OCI-LY7 (cell line): ENCODE results near the gene SMAD6. TPM values are rescaled to one million over a fixed set of nuclear protein-coding genes. Genes with fewer than 3 reads are reported as not detected.

Experiments used
- BruUV-seq: library from RNA; stranded (reverse); fragments of 400-500 nt; replicated peaks from 2 replicates; lab custom pipeline; 2021; lab: Mats Ljungman, UMichigan
- CTCF ChIA-PET: fragments of 300-600 bp; sonication (Branson Sonifier 250); formaldehyde crosslinking; loops from one replicate; lab custom pipeline; 2022; ENCODE audit warnings: antibody characterized with exemption; ENCODE audit not compliant: unreplicated experiment; lab: Charles Lee
- POLR2A ChIA-PET: fragments of 300-600 bp; sonication (Branson Sonifier 250); formaldehyde crosslinking; loops from one replicate; lab custom pipeline; 2022; ENCODE audit warnings: antibody characterized with exemption; lab: Charles Lee
- DNase-seq: peaks from one replicate; pipeline ENCODE4 v3.0.0-alpha.2; 2015; ENCODE audit warnings: low spot score
- H2AFZ ChIP-seq: fragments of 200-600 bp; sonication (generic), shearing (Covaris generic); 2 replicates; pipeline ENCODE4 v1.6.1; 2014; ENCODE audit warnings: mild to moderate bottlenecking, antibody characterized with exemption, low read length, moderate library complexity
- H3K27ac ChIP-seq: fragments of 200-600 bp; sonication (generic); 2 replicates; pipeline ENCODE4 v1.5.1; 2014; ENCODE audit warnings: mixed run types, low read depth, mild to moderate bottlenecking, moderate library complexity, low read length, inconsistent platforms; ENCODE audit not compliant: poor library complexity, severe bottlenecking
- H3K36me3 ChIP-seq: fragments of 200-600 bp; sonication (generic); 2 replicates; pipeline ENCODE4 v1.6.1; 2014; ENCODE audit warnings: mild to moderate bottlenecking, antibody characterized with exemption, low read length, moderate library complexity, mixed read lengths; ENCODE audit not compliant: insufficient read depth
- H3K4me1 ChIP-seq: fragments of 200-600 bp; sonication (generic); 2 replicates; pipeline ENCODE4 v1.5.1; 2014; ENCODE audit warnings: mild to moderate bottlenecking, low read length; ENCODE audit not compliant: insufficient read depth, poor library complexity, severe bottlenecking
- H3K4me2 ChIP-seq: fragments of 200-600 bp; sonication (generic); 2 replicates; pipeline ENCODE4 v1.6.1; 2014; ENCODE audit warnings: mild to moderate bottlenecking, low read length
- H3K4me3 ChIP-seq: fragments of 200-600 bp; sonication (generic); 2 replicates; pipeline ENCODE4 v1.5.1; 2014; ENCODE audit warnings: mild to moderate bottlenecking, low read depth, low read length; ENCODE audit not compliant: poor library complexity, severe bottlenecking
- H3K79me2 ChIP-seq: fragments of 200-600 bp; sonication (generic); 2 replicates; pipeline ENCODE4 v1.6.1; 2016; ENCODE audit warnings: low read depth, mild to moderate bottlenecking, low read length, moderate library complexity, mixed read lengths; ENCODE audit not compliant: insufficient read depth
- H3K9me2 ChIP-seq: fragments of 200-600 bp; sonication (generic); 2 replicates; pipeline ENCODE4 v1.6.1; 2016; ENCODE audit warnings: mild to moderate bottlenecking, low read length, mixed read lengths; ENCODE audit not compliant: insufficient read depth
- H3K9me3 ChIP-seq: fragments of 200-600 bp; sonication (generic); 2 replicates; pipeline ENCODE4 v1.6.1; 2014; ENCODE audit warnings: mild to moderate bottlenecking, mixed run types, low read length, mixed read lengths
- H4K20me1 ChIP-seq: fragments of 200-600 bp; sonication (generic); 2 replicates; pipeline ENCODE4 v1.6.1; 2014; ENCODE audit warnings: mild to moderate bottlenecking, antibody characterized with exemption, low read length, moderate library complexity, mixed read lengths; ENCODE audit not compliant: insufficient read depth
- EZH2phosphoT487 ChIP-seq: fragments of 200-600 bp; sonication (generic); IDR thresholded peaks from 2 replicates; pipeline ENCODE4 v1.6.1; 2018; ENCODE audit warnings: low read depth, borderline replicate concordance, mild to moderate bottlenecking, mixed run types, antibody characterized with exemption, low read length, moderate library complexity, mixed read lengths
- intact Hi-C: fragments of 100-400 bp; cut with micrococcal nuclease; formaldehyde crosslinking; loops from one replicate; pipeline ENCODE4 v1.10.0; 2022; ENCODE audit not compliant: unreplicated experiment
- total RNA-seq, 2 experiments: library from RNA; depleted of rRNA in 1 of 2; stranded (reverse); fragments of >200 nt in 1 of 2; shearing (Covaris generic) in 1 of 2; gene quantifications; 2 replicates each; pipeline ENCODE4 v1.2.3, GENCODE V29; 2014 to 2022
- TF ChIP-seq, protein P1 (sequence below): fragments of 200-600 bp; sonication (generic); conservative IDR thresholded peaks from 2 replicates; pipeline ENCODE4 v1.5.1; 2014; ENCODE audit warnings: mild to moderate bottlenecking, antibody characterized with exemption, low read length, moderate library complexity, mixed read lengths

Gene SMAD6
- total RNA-seq, 2 experiments from 2014 or later = 14.6 to 16.1 TPM

DNA sequence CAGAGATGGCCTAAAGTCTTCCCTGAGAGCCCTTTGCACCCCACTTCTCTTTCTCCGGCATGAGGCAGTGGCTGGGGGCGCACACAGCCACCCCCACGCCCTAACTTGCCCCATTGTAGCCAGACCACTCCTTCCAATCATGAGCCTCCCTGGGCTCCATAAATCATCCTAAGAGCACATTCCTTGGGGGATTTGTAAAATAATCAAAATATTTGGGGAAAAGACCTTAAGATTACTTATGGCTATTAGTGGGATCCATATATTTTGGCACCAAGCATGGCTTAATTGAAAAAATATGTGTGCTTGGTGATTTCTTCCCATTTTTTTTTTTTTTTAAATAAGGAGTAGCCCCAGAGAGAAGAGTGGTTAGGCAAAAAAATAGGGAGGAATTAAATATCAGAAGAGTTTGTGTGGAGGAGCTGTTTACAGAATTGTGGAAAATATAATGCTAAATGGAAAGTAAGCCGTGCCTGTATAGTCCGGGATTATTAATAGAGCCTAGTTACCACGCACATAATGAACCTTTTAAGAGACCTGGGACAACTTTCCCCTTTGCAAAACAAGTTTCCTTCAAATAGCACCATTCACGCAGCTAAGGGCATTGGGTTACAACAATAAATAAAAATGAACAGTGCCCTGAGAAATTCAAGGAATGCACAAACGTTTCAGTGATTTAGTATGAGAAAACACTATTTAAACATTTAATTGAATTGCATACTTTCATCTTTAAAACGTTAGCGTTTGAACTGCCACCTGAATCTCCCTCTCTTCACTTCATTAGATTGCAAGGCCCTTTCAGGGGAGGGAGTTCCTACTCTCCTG, 46.1 kb downstream of the SMAD6 start:
- Histone ChIP-seq H3K79me2 (no peaks in the 10 kb centered on the region), H3K4me1 (peaks cover 21% of the 10 kb centered on the region), H3K4me3 (no peak overlapping the region), H3K36me3 (no peaks in the 10 kb centered on the region), H2AFZ (no peak overlapping the region), H3K9me3 (no peaks in the 10 kb centered on the region), H4K20me1 (no peaks in the 10 kb centered on the region), H3K27ac (no peak overlapping the region), H3K4me2 (no peak overlapping the region), H3K9me2 (no peaks in the 10 kb centered on the region)
- ChIA-PET CTCF (no interaction called here), POLR2A (no interaction called here)
- TSS peak; percentile 32 for BruUV-seq
- no peak for DNase-seq
- intact Hi-C loops = no loop called here
- no peak for TF ChIP-seq EZH2phosphoT487
- TF ChIP-seq, protein P1, sequence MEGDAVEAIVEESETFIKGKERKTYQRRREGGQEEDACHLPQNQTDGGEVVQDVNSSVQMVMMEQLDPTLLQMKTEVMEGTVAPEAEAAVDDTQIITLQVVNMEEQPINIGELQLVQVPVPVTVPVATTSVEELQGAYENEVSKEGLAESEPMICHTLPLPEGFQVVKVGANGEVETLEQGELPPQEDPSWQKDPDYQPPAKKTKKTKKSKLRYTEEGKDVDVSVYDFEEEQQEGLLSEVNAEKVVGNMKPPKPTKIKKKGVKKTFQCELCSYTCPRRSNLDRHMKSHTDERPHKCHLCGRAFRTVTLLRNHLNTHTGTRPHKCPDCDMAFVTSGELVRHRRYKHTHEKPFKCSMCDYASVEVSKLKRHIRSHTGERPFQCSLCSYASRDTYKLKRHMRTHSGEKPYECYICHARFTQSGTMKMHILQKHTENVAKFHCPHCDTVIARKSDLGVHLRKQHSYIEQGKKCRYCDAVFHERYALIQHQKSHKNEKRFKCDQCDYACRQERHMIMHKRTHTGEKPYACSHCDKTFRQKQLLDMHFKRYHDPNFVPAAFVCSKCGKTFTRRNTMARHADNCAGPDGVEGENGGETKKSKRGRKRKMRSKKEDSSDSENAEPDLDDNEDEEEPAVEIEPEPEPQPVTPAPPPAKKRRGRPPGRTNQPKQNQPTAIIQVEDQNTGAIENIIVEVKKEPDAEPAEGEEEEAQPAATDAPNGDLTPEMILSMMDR = no peak

DNA sequence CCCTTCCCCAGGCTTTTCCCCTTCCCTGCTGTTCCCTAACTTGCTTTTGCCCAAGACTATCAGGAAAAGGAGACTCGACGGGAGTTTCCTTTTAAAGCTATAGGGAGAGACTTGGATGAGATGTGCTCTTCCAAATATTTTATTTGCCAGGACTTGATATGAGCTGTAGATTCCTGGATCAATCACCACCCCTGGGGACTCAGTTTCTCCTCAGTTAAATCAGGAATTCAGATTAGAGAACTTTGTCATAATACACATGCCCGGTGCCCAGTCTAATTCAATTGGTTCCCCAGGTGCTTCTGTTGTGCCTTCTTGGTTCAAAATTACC, 46.6 kb downstream of the SMAD6 start:
- H3K4me2 ChIP-seq = no peak overlapping the region
- H3K36me3 ChIP-seq = no peaks in the 10 kb centered on the region
- no peak overlapping the region for H3K4me3 ChIP-seq
- no peaks in the 10 kb centered on the region for H3K9me2 ChIP-seq
- ChIA-PET CTCF (no interaction called here), POLR2A (no interaction called here)
- DNase-seq = no peak
- TF ChIP-seq, protein P1 = no peak
- TF ChIP-seq EZH2phosphoT487 = no peak
- intact Hi-C loops = no loop called here
- no peaks in the 10 kb centered on the region for H3K9me3 ChIP-seq
- H4K20me1 ChIP-seq = no peaks in the 10 kb centered on the region
- H3K27ac ChIP-seq = no peak overlapping the region
- no peak overlapping the region for H2AFZ ChIP-seq
- BruUV-seq = no TSS peak
- H3K79me2 ChIP-seq = no peaks in the 10 kb centered on the region
- peaks cover 21% of the 10 kb centered on the region for H3K4me1 ChIP-seq

DNA sequence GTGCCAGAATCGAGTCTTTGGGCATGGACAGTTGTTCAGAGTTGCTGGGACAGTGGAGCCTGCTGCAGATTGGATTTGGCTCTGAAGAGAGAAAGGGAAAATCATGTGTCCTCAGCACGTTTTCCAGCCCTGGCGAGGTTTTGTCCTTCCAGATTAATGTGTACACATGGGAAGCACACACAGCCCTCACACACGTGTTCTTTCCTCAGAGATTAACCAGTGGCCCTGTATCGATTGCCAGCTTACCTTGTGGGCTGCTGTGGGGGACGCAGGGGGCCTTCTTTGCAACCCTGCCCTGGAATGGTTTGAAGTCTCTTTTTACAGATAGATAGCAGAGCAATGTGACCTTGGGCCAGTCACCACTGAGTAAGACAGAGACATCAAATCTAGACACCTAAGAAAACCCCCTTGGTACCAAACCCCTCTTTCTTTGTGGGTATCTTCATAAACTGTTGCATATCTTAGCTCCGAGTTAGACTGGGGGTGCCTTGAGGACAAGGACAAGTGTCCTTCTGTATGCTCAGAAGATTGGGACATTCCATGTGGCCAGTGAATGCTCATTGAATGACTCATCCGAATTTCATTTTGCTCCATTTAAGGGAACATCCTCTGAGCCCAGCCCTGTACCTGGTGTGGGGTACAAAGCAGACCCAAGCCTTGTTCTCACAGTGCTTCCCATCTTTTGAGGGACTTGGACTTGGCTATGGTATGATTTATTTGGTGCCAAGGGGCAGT, 48.0 kb downstream of the SMAD6 start:
- Histone ChIP-seq H3K4me1 (peaks cover 15% of the 10 kb centered on the region), H3K79me2 (no peaks in the 10 kb centered on the region), H3K9me2 (no peaks in the 10 kb centered on the region), H3K4me3 (no peak overlapping the region), H3K4me2 (no peak overlapping the region), H3K36me3 (peaks cover 7% of the 10 kb centered on the region), H4K20me1 (no peaks in the 10 kb centered on the region), H3K27ac (no peak overlapping the region), H2AFZ (no peak overlapping the region), H3K9me3 (peaks cover 7% of the 10 kb centered on the region)
- BruUV-seq = no TSS peak
- DNase-seq = no peak
- POLR2A ChIA-PET = no interaction called here
- CTCF ChIA-PET = no interaction called here
- no peak for TF ChIP-seq EZH2phosphoT487
- TF ChIP-seq, protein P1 = no peak
- intact Hi-C loops = no loop called here
